IPS-NIHi11 (cell line): Measurements from ENCODE around the gene TRPC4AP.

ENCODE experiments used
- DNase-seq: peaks from one replicate; pipeline ENCODE4 v3.0.0; 2012; ENCODE audit warnings: mixed read lengths, low spot score

The TRPC4AP gene

GRCh38 chr20:34987288-34988190 lies 105.1 kb downstream of the TRPC4AP start:
- no peak for DNase-seq

GRCh38 chr20:34986311-34987287 lies 106.0 kb downstream of the TRPC4AP start:
- no peak for DNase-seq

- DNase-seq: no peak
Measured at GRCh38 chr20:34985461-34986310, 106.9 kb downstream of the TRPC4AP start.

GRCh38 chr20:34984756-34985261 lies 107.8 kb downstream of the TRPC4AP start:
- no peak for DNase-seq

- DNase-seq: peak; percentile 49
Measured at GRCh38 chr20:34983995-34984735, 108.4 kb downstream of the TRPC4AP start.

GRCh38 chr20:34983089-34983820 lies 109.4 kb downstream of the TRPC4AP start:
- DNase-seq: no peak

GRCh38 chr20:34982270-34983088 lies 110.1 kb downstream of the TRPC4AP start:
- no peak for DNase-seq

GRCh38 chr20:34980543-34981233 lies 111.9 kb downstream of the TRPC4AP start:
- no peak for DNase-seq

GRCh38 chr20:34979366-34980153 lies 113.0 kb downstream of the TRPC4AP start:
- peak; percentile 95 for DNase-seq

- no peak for DNase-seq
Measured at GRCh38 chr20:34978092-34978744, 114.4 kb downstream of the TRPC4AP start.

- no peak for DNase-seq
Measured at GRCh38 chr20:34977365-34978091, 115.1 kb downstream of the TRPC4AP start.

- no peak for DNase-seq
Measured at GRCh38 chr20:34976286-34976685, 116.3 kb downstream of the TRPC4AP start.

- DNase-seq: no peak
Measured at GRCh38 chr20:34974246-34974645, 118.4 kb downstream of the TRPC4AP start.

- DNase-seq: no peak
Measured at GRCh38 chr20:34971561-34972235, 120.9 kb downstream of the TRPC4AP start.

- no peak for DNase-seq
Measured at GRCh38 chr20:34970846-34971560, 121.6 kb downstream of the TRPC4AP start.
